H9 (cell line): ENCODE measurements around the gene MCM7. TPM values are rescaled to one million over a fixed set of nuclear protein-coding genes. Genes with fewer than 3 reads are reported as not detected.

Source experiments
- DNase-seq: peaks from one replicate; pipeline ENCODE4 v3.0.0-alpha.2; 2017
- H2AFZ ChIP-seq: one replicate; pipeline ENCODE4 v1.6.1; 2013; ENCODE audit warnings: mild to moderate bottlenecking, low read length, control low read depth, moderate library complexity
- H2AK5ac ChIP-seq: 2 replicates; pipeline ENCODE4 v1.6.1; 2013; ENCODE audit warnings: low read length, control low read depth, mixed read lengths; ENCODE audit not compliant: insufficient read length
- H2BK120ac ChIP-seq: one replicate; pipeline ENCODE4 v1.6.1; 2013; ENCODE audit warnings: low read depth, mild to moderate bottlenecking, low read length, control low read depth, inconsistent platforms; ENCODE audit not compliant: poor library complexity, severe bottlenecking
- H2BK12ac ChIP-seq: 2 replicates; pipeline ENCODE4 v1.6.1; 2013; ENCODE audit warnings: low read length, control low read depth, mixed read lengths, low read depth; ENCODE audit not compliant: insufficient read length
- H2BK15ac ChIP-seq: 2 replicates; pipeline ENCODE4 v1.6.1; 2013; ENCODE audit warnings: low read depth, low read length, control low read depth
- H2BK20ac ChIP-seq: one replicate; pipeline ENCODE4 v1.6.1; 2013; ENCODE audit warnings: low read depth, mild to moderate bottlenecking, low read length, control low read depth, inconsistent platforms; ENCODE audit not compliant: poor library complexity, severe bottlenecking
- H2BK5ac ChIP-seq: 2 replicates; pipeline ENCODE4 v1.6.1; 2013; ENCODE audit warnings: low read length, control low read depth, mixed read lengths; ENCODE audit not compliant: insufficient read length
- H3K14ac ChIP-seq: 2 replicates; pipeline ENCODE4 v1.6.1; 2013; ENCODE audit warnings: low read length, control low read depth; ENCODE audit not compliant: insufficient read depth
- H3K18ac ChIP-seq: 2 replicates; pipeline ENCODE4 v1.6.1; 2013; ENCODE audit warnings: low read depth, mild to moderate bottlenecking, mixed read lengths, low read length, control low read depth; ENCODE audit not compliant: insufficient read length
- H3K23ac ChIP-seq: 2 replicates; pipeline ENCODE4 v1.6.1; 2013; ENCODE audit warnings: low read length, control low read depth, mixed read lengths, low read depth; ENCODE audit not compliant: insufficient read length
- H3K23me2 ChIP-seq: 2 replicates; pipeline ENCODE4 v1.6.1; 2013; ENCODE audit warnings: low read depth, mild to moderate bottlenecking, mixed read lengths, low read length, control low read depth; ENCODE audit not compliant: insufficient read length, poor library complexity, severe bottlenecking
- H3K27ac ChIP-seq: 2 replicates; pipeline ENCODE4 v1.5.1; 2013; ENCODE audit warnings: low read length, control low read depth, mixed read lengths, low read depth; ENCODE audit not compliant: insufficient read length
- H3K27me3 ChIP-seq: 2 replicates; pipeline ENCODE4 v1.6.1; 2013; ENCODE audit warnings: low read length, control low read depth, inconsistent platforms; ENCODE audit not compliant: insufficient read depth
- H3K4ac ChIP-seq: 2 replicates; pipeline ENCODE4 v1.6.1; 2013; ENCODE audit warnings: low read depth, mild to moderate bottlenecking, control low read depth, inconsistent platforms, low read length, moderate library complexity
- H3K4me1 ChIP-seq: 2 replicates; pipeline ENCODE4 v1.6.1; 2013; ENCODE audit warnings: low read length, control low read depth, inconsistent platforms; ENCODE audit not compliant: insufficient read depth
- H3K4me2 ChIP-seq: 2 replicates; pipeline ENCODE4 v1.6.1; 2013; ENCODE audit warnings: low read length, control low read depth, mixed read lengths; ENCODE audit not compliant: insufficient read length, insufficient read depth
- H3K56ac ChIP-seq: 2 replicates; pipeline ENCODE4 v1.6.1; 2013; ENCODE audit warnings: low read depth, mild to moderate bottlenecking, mixed read lengths, low read length, control low read depth; ENCODE audit not compliant: insufficient read length
- H3K79me1 ChIP-seq: 2 replicates; pipeline ENCODE4 v1.6.1; 2013; ENCODE audit warnings: low read depth, mild to moderate bottlenecking, moderate library complexity, low read length, control low read depth, inconsistent platforms; ENCODE audit not compliant: insufficient read depth, poor library complexity, severe bottlenecking
- H3K79me2 ChIP-seq: 2 replicates; pipeline ENCODE4 v1.6.1; 2013; ENCODE audit warnings: low read length, control low read depth, inconsistent platforms; ENCODE audit not compliant: insufficient read depth
- H3K9ac ChIP-seq: 2 replicates; pipeline ENCODE4 v1.6.1; 2013; ENCODE audit warnings: low read length, control low read depth, mixed read lengths; ENCODE audit not compliant: insufficient read length; ENCODE audit errors: extremely low read depth
- H3K9me3 ChIP-seq: one replicate; pipeline ENCODE4 v1.6.1; 2013; ENCODE audit warnings: low read depth, low read length, inconsistent platforms; ENCODE audit not compliant: control insufficient read depth
- H3T11ph ChIP-seq: one replicate; pipeline ENCODE4 v1.6.1; 2013; ENCODE audit warnings: mild to moderate bottlenecking, low read length, control low read depth, inconsistent platforms
- H4K20me1 ChIP-seq: one replicate; pipeline ENCODE4 v1.6.1; 2013; ENCODE audit not compliant: control insufficient read depth, insufficient read length, insufficient read depth
- H4K5ac ChIP-seq: 2 replicates; pipeline ENCODE4 v1.6.1; 2013; ENCODE audit warnings: low read depth, mild to moderate bottlenecking, mixed read lengths, low read length, control low read depth; ENCODE audit not compliant: insufficient read length
- H4K8ac ChIP-seq: replicated peaks from 2 replicates; pipeline ENCODE4 v1.6.1; 2013; ENCODE audit warnings: low read length, control low read depth, mixed read lengths, low read depth; ENCODE audit not compliant: insufficient read length
- H4K91ac ChIP-seq: 2 replicates; pipeline ENCODE4 v1.6.1; 2013; ENCODE audit warnings: low read depth, mild to moderate bottlenecking, moderate library complexity, mixed read lengths, low read length, control low read depth; ENCODE audit not compliant: insufficient read length
- H3K27ac Mint-ChIP-seq, 3 experiments: 2 replicates in 2 of 3; 3 replicates in 1 of 3; pipeline ENCODE4 v1.8.0; 2020 to 2021; ENCODE audit warnings: mixed read lengths in 3 of 3, mild to moderate bottlenecking in 1 of 3, moderate library complexity in 1 of 3
- H3K27me3 Mint-ChIP-seq: 2 replicates; pipeline ENCODE4 v1.8.0; 2021; ENCODE audit warnings: low read depth, mild to moderate bottlenecking, moderate library complexity, mixed read lengths
- H3K36me3 Mint-ChIP-seq, 3 experiments: 2 replicates in 2 of 3; 3 replicates in 1 of 3; pipeline ENCODE4 v1.8.0; 2020 to 2021; ENCODE audit warnings: low read depth in 3 of 3, mixed read lengths in 3 of 3; ENCODE audit not compliant: insufficient read depth in 1 of 3
- H3K4me1 Mint-ChIP-seq, 2 experiments: 2 replicates each; pipeline ENCODE4 v1.8.0; 2020; ENCODE audit warnings: mixed read lengths in 2 of 2
- H3K4me3 Mint-ChIP-seq, 2 experiments: 2 replicates in 1 of 2; 3 replicates in 1 of 2; pipeline ENCODE4 v1.8.0; 2020 to 2021; ENCODE audit warnings: mild to moderate bottlenecking in 2 of 2, mixed read lengths in 2 of 2, moderate library complexity in 1 of 2
- H3K9me3 Mint-ChIP-seq, 2 experiments: 2 replicates in 1 of 2; 3 replicates in 1 of 2; pipeline ENCODE4 v1.8.0; 2020; ENCODE audit warnings: mild to moderate bottlenecking in 2 of 2, mixed read lengths in 2 of 2, moderate library complexity in 1 of 2
- WGBS: extraction: QIAGEN DNeasy Blood & Tissue Kit; methylation state at CpG from one replicate; pipeline ENCODE4 v1.1.7; 2013; ENCODE audit warnings: missing lambda C conversion rate, low lambda C conversion rate, mixed read lengths; ENCODE audit not compliant: insufficient read length; ENCODE audit errors: extremely low coverage; 5-methylcytosine and 5-hydroxymethylcytosine counted together
- total RNA-seq: library from RNA; stranded (reverse); gene quantifications from 2 replicates; pipeline ENCODE4 v1.2.1, GENCODE V29; 2021
- TF ChIP-seq, protein P1 (sequence below): fragments of 200-600 bp; sonication (generic); conservative IDR thresholded peaks from 3 replicates; pipeline ENCODE4 v1.8.0; 2021; ENCODE audit warnings: antibody characterized with exemption, mild to moderate bottlenecking

Gene MCM7
- total RNA-seq, 1 experiment from 2014 or later: 390 TPM

DNA sequence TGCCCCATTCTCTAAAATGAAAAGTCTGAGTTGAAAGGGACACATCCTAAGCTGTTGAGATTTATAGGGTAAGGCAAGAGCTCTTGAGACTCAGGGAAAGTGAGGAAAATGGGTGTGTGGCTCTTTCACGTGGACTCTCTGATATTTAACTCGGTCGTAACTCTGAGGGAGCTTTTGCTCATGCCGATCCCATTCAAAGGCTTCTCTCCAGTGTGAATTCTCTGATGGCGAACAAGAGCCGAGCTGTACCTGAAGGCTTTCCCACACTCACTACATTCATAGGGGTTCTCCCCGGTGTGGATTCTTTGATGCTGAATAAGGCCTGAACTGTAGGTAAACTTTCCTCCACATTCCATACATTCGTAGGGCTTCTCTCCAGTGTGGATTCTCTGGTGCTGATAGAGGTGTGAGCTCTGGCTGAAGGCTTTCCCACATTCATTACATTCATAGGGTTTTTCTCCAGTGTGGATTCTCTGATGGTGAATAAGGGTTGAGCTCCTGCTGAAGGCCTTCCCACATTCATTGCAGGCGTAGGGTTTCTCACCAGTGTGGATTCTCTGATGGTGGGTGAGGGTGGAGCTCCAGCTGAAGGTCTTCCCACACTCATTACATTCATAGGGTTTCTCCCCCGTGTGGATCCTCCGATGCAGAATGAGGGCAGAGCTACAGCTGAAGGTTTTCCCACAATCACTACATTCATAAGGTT lies 30.0 kb downstream of the MCM7 start:
- no peak for DNase-seq

More for the DNA sequence above, 30.0 kb downstream of the MCM7 start:
- Histone ChIP-seq H3K9me3 (peaks cover 60% of the 10 kb centered on the region), H4K8ac (no peak overlapping the region), H3K18ac (no peak overlapping the region), H3K79me1 (no peaks in the 10 kb centered on the region), H2BK5ac (no peak overlapping the region), H3K23ac (no peak overlapping the region), H3K4me1 (no peaks in the 10 kb centered on the region), H2AFZ (no peak overlapping the region), H2BK120ac (no peak overlapping the region), H2AK5ac (no peak overlapping the region), H3K56ac (no peak overlapping the region), H4K91ac (no peak overlapping the region), H3K79me2 (no peaks in the 10 kb centered on the region; the same call in none of the 2 replicates), H4K5ac (no peak overlapping the region), H3K4ac (no peak overlapping the region), H3K14ac (no peak overlapping the region), H3K27ac (no peak overlapping the region), H3K9ac (no peak overlapping the region), H3T11ph (no peak overlapping the region), H4K20me1 (no peaks in the 10 kb centered on the region), H3K27me3 (no peaks in the 10 kb centered on the region), H2BK15ac (no peak overlapping the region), H2BK12ac (no peak overlapping the region), H2BK20ac (no peak overlapping the region), H3K4me2 (no peak overlapping the region), H3K23me2 (no peaks in the 10 kb centered on the region)
- WGBS: no CpG with 5 or more reads among the region's 11 CpGs
- Mint-ChIP-seq H3K9me3 (peaks cover 66 to 68% of the 10 kb centered on the region in 2 experiments), H3K36me3 (peaks cover 70 to 92% (median 78%) of the 10 kb centered on the region in 3 experiments), H3K27ac (no peak overlapping the region), H3K27me3 (peaks cover 5% of the 10 kb centered on the region; the same call in 1 of the 2 replicates), H3K4me1 (no peaks in the 10 kb centered on the region), H3K4me3 (no peak overlapping the region)
- TF ChIP-seq, protein P1, sequence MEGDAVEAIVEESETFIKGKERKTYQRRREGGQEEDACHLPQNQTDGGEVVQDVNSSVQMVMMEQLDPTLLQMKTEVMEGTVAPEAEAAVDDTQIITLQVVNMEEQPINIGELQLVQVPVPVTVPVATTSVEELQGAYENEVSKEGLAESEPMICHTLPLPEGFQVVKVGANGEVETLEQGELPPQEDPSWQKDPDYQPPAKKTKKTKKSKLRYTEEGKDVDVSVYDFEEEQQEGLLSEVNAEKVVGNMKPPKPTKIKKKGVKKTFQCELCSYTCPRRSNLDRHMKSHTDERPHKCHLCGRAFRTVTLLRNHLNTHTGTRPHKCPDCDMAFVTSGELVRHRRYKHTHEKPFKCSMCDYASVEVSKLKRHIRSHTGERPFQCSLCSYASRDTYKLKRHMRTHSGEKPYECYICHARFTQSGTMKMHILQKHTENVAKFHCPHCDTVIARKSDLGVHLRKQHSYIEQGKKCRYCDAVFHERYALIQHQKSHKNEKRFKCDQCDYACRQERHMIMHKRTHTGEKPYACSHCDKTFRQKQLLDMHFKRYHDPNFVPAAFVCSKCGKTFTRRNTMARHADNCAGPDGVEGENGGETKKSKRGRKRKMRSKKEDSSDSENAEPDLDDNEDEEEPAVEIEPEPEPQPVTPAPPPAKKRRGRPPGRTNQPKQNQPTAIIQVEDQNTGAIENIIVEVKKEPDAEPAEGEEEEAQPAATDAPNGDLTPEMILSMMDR: no peak
